SH-SY5Y (cell line): ENCODE results near the gene HHIP.

Experiments used
- GATA2 ChIP-seq: IDR thresholded peaks from 2 replicates; pipeline ENCODE4 v1.6.1; 2011; ENCODE audit warnings: mild to moderate bottlenecking, low read depth, low read length
- GATA3 ChIP-seq: IDR thresholded peaks from 2 replicates; pipeline ENCODE4 v1.6.1; 2011; ENCODE audit warnings: low read depth, mild to moderate bottlenecking, low read length, moderate library complexity

Gene HHIP

GRCh38 chr4:144674711-144675110 lies 28.8 kb downstream of the HHIP start:
- TF ChIP-seq GATA2 (no peak), GATA3 (no peak)

- TF ChIP-seq GATA3 (no peak), GATA2 (no peak)
These were observed 35.9 kb downstream of the HHIP start for GRCh38 chr4:144681806-144682205.

- TF ChIP-seq GATA2 = no peak
- no peak for TF ChIP-seq GATA3
These were observed 37.6 kb downstream of the HHIP start for GRCh38 chr4:144683516-144683915.

- TF ChIP-seq GATA2 (no peak), GATA3 (no peak)
These were observed 40.0 kb downstream of the HHIP start for GRCh38 chr4:144685911-144686310.

- no peak for TF ChIP-seq GATA3
- no peak for TF ChIP-seq GATA2
These were observed 41.0 kb downstream of the HHIP start for GRCh38 chr4:144686921-144687320.

GRCh38 chr4:144687466-144687865 lies 41.5 kb downstream of the HHIP start:
- TF ChIP-seq GATA2 = no peak
- TF ChIP-seq GATA3 = no peak

- TF ChIP-seq GATA3 (no peak), GATA2 (no peak)
These were observed 42.1 kb downstream of the HHIP start for GRCh38 chr4:144688035-144688569.

GRCh38 chr4:144689125-144689524 lies 43.2 kb downstream of the HHIP start:
- no peak for TF ChIP-seq GATA3
- no peak for TF ChIP-seq GATA2

GRCh38 chr4:144695721-144696120 lies 49.8 kb downstream of the HHIP start:
- TF ChIP-seq GATA3 (no peak), GATA2 (no peak)

- TF ChIP-seq GATA2 (no peak), GATA3 (no peak)
These were observed 50.4 kb downstream of the HHIP start for GRCh38 chr4:144696376-144696775.

GRCh38 chr4:144699565-144699964 lies 53.6 kb downstream of the HHIP start:
- TF ChIP-seq GATA2 (no peak), GATA3 (no peak)

GRCh38 chr4:144701683-144702233 lies 55.8 kb downstream of the HHIP start:
- TF ChIP-seq GATA2 (no peak), GATA3 (no peak)

- no peak for TF ChIP-seq GATA2
- no peak for TF ChIP-seq GATA3
These were observed 57.5 kb downstream of the HHIP start for GRCh38 chr4:144703494-144703893.

- TF ChIP-seq GATA2 (no peak), GATA3 (no peak)
These were observed 59.9 kb downstream of the HHIP start for GRCh38 chr4:144705601-144706590.

GRCh38 chr4:144709159-144709558 lies 63.2 kb downstream of the HHIP start:
- no peak for TF ChIP-seq GATA2
- no peak for TF ChIP-seq GATA3
